K562 (cell line): ENCODE measurements around the gene CD38. TPM values are rescaled to one million over a fixed set of nuclear protein-coding genes. Genes with fewer than 3 reads are reported as not detected.

ENCODE experiments used
- ATAC-seq: fragments of 200-7000 bp; cut with Tn5 transposase; 3 replicates; pipeline ENCODE4 v1.9.1; 2020; ENCODE audit warnings: moderate library complexity
- BruUV-seq: library from RNA; stranded (reverse); fragments of 400-500 nt; replicated peaks from 2 replicates; lab custom pipeline; 2021; lab: Mats Ljungman, UMichigan
- CTCF ChIA-PET: fragments of 300-600 bp; formaldehyde crosslinking; extraction: SDS; loops from one replicate; lab custom pipeline; 2021; ENCODE audit warnings: low intra/inter-chr PET ratio; lab: Yijun Ruan, JAX
- POLR2A ChIA-PET: fragments of 300-600, 350-650 bp; sonication (Branson Sonifier 250); formaldehyde crosslinking; extraction: SDS; loops from one replicate; lab custom pipeline; 2021; ENCODE audit warnings: antibody characterized with exemption, inconsistent platforms; lab: Yijun Ruan, JAX
- DNase-seq, 4 experiments: peaks; one replicate each; pipeline versions ENCODE4 v3.0.0 to v3.0.0-alpha.2; 2011 to 2018; ENCODE audit warnings: low spot score in 3 of 4, mixed read lengths in 3 of 4; ENCODE audit errors: extremely low read depth in 1 of 4
- FAIRE-seq: peaks from 2 replicates; lab custom pipeline; 2011; peaks lifted over from hg19 to GRCh38; lab: Jason Lieb, UNC
- H2AFZ ChIP-seq: 2 replicates; pipeline ENCODE4 v1.6.0; 2011; ENCODE audit warnings: low read depth, low read length, control low read depth, inconsistent platforms
- H3K27ac ChIP-seq: fragments of 200-600 bp; 3 replicates; pipeline ENCODE4 v1.8.0; 2011; ENCODE audit warnings: low read depth, mild to moderate bottlenecking, control low read depth, inconsistent platforms, low read length, moderate library complexity, mixed read lengths; ENCODE audit errors: extremely low read depth
- H3K27me3 ChIP-seq, 2 experiments: fragments of 300-600 bp in 1 of 2; 2 replicates in 1 of 2; 3 replicates in 1 of 2; pipeline versions ENCODE4 v1.6.0 to v1.8.0; 2011; ENCODE audit warnings: inconsistent platforms in 2 of 2, low read length in 2 of 2, mild to moderate bottlenecking in 1 of 2, mixed read lengths in 1 of 2, moderate library complexity in 1 of 2; ENCODE audit not compliant: control insufficient read depth in 2 of 2, insufficient read depth in 2 of 2
- H3K36me3 ChIP-seq: fragments of 300-600 bp; 3 replicates; pipeline ENCODE4 v1.8.0; 2011; ENCODE audit warnings: mild to moderate bottlenecking, low read length, inconsistent platforms; ENCODE audit not compliant: control insufficient read depth, insufficient read depth
- H3K4me1 ChIP-seq, 2 experiments: fragments of 200-600 bp in 1 of 2; replicated peaks in 1 of 2; 2 replicates in 1 of 2; 3 replicates in 1 of 2; pipeline versions ENCODE4 v1.5.1 to v1.8.0; 2011; ENCODE audit warnings: inconsistent platforms in 2 of 2, low read length in 2 of 2, mild to moderate bottlenecking in 1 of 2, mixed read lengths in 1 of 2, moderate library complexity in 1 of 2; ENCODE audit not compliant: control insufficient read depth in 2 of 2, insufficient read depth in 2 of 2
- H3K4me2 ChIP-seq: 2 replicates; pipeline ENCODE4 v1.6.1; 2011; ENCODE audit warnings: low read length, control low read depth, inconsistent platforms, mixed read lengths; ENCODE audit not compliant: insufficient read depth
- H3K4me3 ChIP-seq: fragments of 200-600 bp; sonication (generic), shearing (Covaris generic); 2 replicates; pipeline ENCODE4 v1.5.1; 2016; ENCODE audit warnings: control low read depth, inconsistent platforms
- H3K79me2 ChIP-seq: fragments of 200-600 bp; 3 replicates; pipeline ENCODE4 v1.8.0; 2011; ENCODE audit warnings: low read length, inconsistent platforms; ENCODE audit not compliant: control insufficient read depth, insufficient read depth
- H3K9ac ChIP-seq, 2 experiments: 2 replicates each; pipeline versions ENCODE4 v1.6.0 to v1.6.1; 2011; ENCODE audit warnings: low read depth in 2 of 2, low read length in 2 of 2, control low read depth in 1 of 2, inconsistent platforms in 1 of 2, mild to moderate bottlenecking in 1 of 2, mixed read lengths in 1 of 2; ENCODE audit not compliant: insufficient read depth in 1 of 2
- H3K9me1 ChIP-seq: one replicate; pipeline ENCODE4 v1.6.0; 2011; ENCODE audit warnings: inconsistent platforms, mild to moderate bottlenecking, low read length, moderate library complexity; ENCODE audit not compliant: control insufficient read depth, insufficient read depth
- H3K9me3 ChIP-seq: replicated peaks from 2 replicates; pipeline ENCODE4 v1.5.1; 2011; ENCODE audit warnings: low read depth, low read length, inconsistent platforms; ENCODE audit not compliant: control insufficient read depth, insufficient read depth
- H4K20me1 ChIP-seq: replicated peaks from 2 replicates; pipeline ENCODE4 v1.6.1; 2011; ENCODE audit warnings: low read length, inconsistent platforms, mixed read lengths; ENCODE audit not compliant: control insufficient read depth, insufficient read depth
- BHLHE40 ChIP-seq: IDR thresholded peaks from 2 replicates; pipeline ENCODE4 v1.6.1; 2011; ENCODE audit warnings: low read length, improper control_type of control experiment
- FUS ChIP-seq: fragments of 200-400 bp; formaldehyde crosslinking; optimal IDR thresholded peaks from 2 replicates; pipeline ENCODE3; 2017; ENCODE audit warnings: low read depth, low read length
- ZBTB49 ChIP-seq: sonication (generic); formaldehyde crosslinking; IDR thresholded peaks from 2 replicates; pipeline ENCODE4 v1.8.0; 2022; ENCODE audit warnings: missing genetic modification reagents, mild to moderate bottlenecking, borderline replicate concordance
- WGBS: fragments of 100-300 bp; shearing (Covaris generic); methylation state at CpG from one replicate; pipeline ENCODE4 v1.1.6; 2016; ENCODE audit warnings: low coverage, mixed read lengths; ENCODE audit not compliant: insufficient coverage; ENCODE audit errors: missing lambda C conversion rate; 5-methylcytosine and 5-hydroxymethylcytosine counted together
- in situ Hi-C: fragments of 300-500 bp; cut with MboI; formaldehyde crosslinking; loops from 4 replicates; pipeline ENCODE4 v1.15.0; 2018; ENCODE audit warnings: inconsistent platforms, mixed read lengths
- intact Hi-C: fragments of 100-400 bp; cut with micrococcal nuclease; formaldehyde crosslinking; loops from 2 replicates; pipeline ENCODE4 v1.14.2; 2022
- polyA plus RNA-seq, 8 experiments: library from polyadenylated mRNA; depleted of rRNA in 4 of 8; stranded (reverse) in 5 of 8; unstranded in 3 of 8; fragments of >200 nt; fragmentation: Nextera tagmentation in 2 of 8; fragmentation: Illumina TruSeq in 1 of 8; extraction: Ambion mirVana in 2 of 8; extraction: Trizol in 1 of 8; gene quantifications; 2 replicates each; pipeline versions ENCODE4 v1.2.1 to v1.2.3, GENCODE V29; 2011 to 2014; ENCODE audit warnings: inconsistent platforms in 1 of 8, missing spikeins in 1 of 8
- total RNA-seq, 7 experiments: library from RNA; depleted of rRNA in 6 of 7; stranded (reverse); fragments of >200 nt in 6 of 7; fragmentation: Illumina TruSeq in 2 of 7; extraction: Trizol in 2 of 7; gene quantifications; 2 replicates each; pipeline versions ENCODE4 v1.2.1 to v1.2.3, GENCODE V29; 2011 to 2021; ENCODE audit warnings: low replicate concordance in 1 of 7

CD38 gene
- total and polyA plus RNA-seq, 9 of the 15 experiments (the other 6 are each of a cell fraction or from before 2014, with no cell fraction given), result 0.04 to 0.06 (median 0.04) TPM; not detected in 5

DNA sequence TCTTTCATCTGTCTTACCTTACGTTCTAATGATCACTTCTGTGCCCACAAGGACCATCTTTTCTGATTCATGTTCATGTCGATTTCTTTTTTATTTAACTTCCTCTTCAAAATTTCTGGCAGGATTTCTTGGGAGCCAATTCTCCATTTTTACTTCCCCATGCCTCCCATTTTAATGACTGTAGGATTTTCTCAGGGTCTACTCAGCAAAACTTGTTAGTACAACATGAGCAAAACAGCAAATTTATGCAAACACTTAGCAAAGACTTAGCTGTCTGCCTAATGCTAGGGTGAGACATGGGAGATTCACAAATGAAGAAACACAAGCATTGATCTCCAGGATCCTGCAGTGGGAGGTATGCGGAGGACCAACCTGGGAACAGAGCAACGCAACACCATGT lies 5.5 kb downstream of the CD38 start:
- Histone ChIP-seq H3K4me1 (peaks cover 0 to 3% of the 10 kb centered on the region in 2 experiments; a peak in 2 of 5 replicates), H3K27ac (no peak overlapping the region), H3K4me2 (no peak overlapping the region), H3K36me3 (no peaks in the 10 kb centered on the region), H4K20me1 (no peaks in the 10 kb centered on the region), H3K27me3 (peaks cover 14 to 33% of the 10 kb centered on the region in 2 experiments; a peak in 3 of 5 replicates), H3K79me2 (no peaks in the 10 kb centered on the region), H3K9me1 (no peaks in the 10 kb centered on the region), H3K4me3 (no peak overlapping the region), H3K9me3 (no peaks in the 10 kb centered on the region), H2AFZ (no peak overlapping the region)
- 0% methylated on average over 4 of the region's 4 CpGs for WGBS
- in situ Hi-C loops, result no loop called here
- CTCF ChIA-PET, result no interaction called here
- DNase-seq (no peak), FAIRE-seq (no peak)
- no peak for TF ChIP-seq ZBTB49 (CRISPR knock-in tag)
- no peak for TF ChIP-seq FUS
- no peak for TF ChIP-seq BHLHE40
- TF ChIP-seq, all 486 proteins: peak for 0
- no peak overlapping the region for H3K9ac ChIP-seq
- no TSS peak for BruUV-seq
- ATAC-seq, result no peak
- intact Hi-C loops, result no loop called here
- POLR2A ChIA-PET, result no interaction called here
